HEK293T (cell line): Measurements from ENCODE around the gene MYADML2.

Source experiments
- CTCF ChIA-PET: fragments of 350-600 bp; formaldehyde crosslinking; extraction: SDS; loops from one replicate; lab custom pipeline; 2021; ENCODE audit warnings: antibody characterized with exemption, inconsistent platforms; lab: Yijun Ruan, JAX
- POLR2A ChIA-PET: fragments of 350-600 bp; formaldehyde crosslinking; extraction: SDS; loops from one replicate; lab custom pipeline; 2020; ENCODE audit warnings: antibody characterized with exemption, inconsistent platforms; lab: Yijun Ruan, JAX
- DNase-seq: peaks from one replicate; pipeline ENCODE4 v3.0.0; 2012; ENCODE audit warnings: mixed read lengths; ENCODE audit errors: extremely low spot score
- ARNT ChIP-seq: fragments of 450-650 bp; IDR thresholded peaks from 2 replicates; pipeline ENCODE4 v1.6.1; 2017; ENCODE audit warnings: mild to moderate bottlenecking
- BHLHE40 ChIP-seq: fragments of 450-650 bp; IDR thresholded peaks from 2 replicates; pipeline ENCODE4 v1.6.1; 2016; ENCODE audit warnings: mild to moderate bottlenecking, moderate library complexity, borderline replicate concordance
- CTBP1 ChIP-seq: fragments of 450-650 bp; IDR thresholded peaks from 2 replicates; pipeline ENCODE4 v1.6.1; 2016; ENCODE audit warnings: borderline replicate concordance
- ELF4 ChIP-seq: fragments of 450-650 bp; IDR thresholded peaks from 2 replicates; pipeline ENCODE4 v1.6.1; 2017; ENCODE audit warnings: antibody characterized with exemption
- FOXA1 ChIP-seq: fragments of 450-650 bp; IDR thresholded peaks from 2 replicates; pipeline ENCODE4 v1.6.1; 2016; ENCODE audit warnings: mild to moderate bottlenecking
- FOXK2 ChIP-seq: fragments of 450-650 bp; IDR thresholded peaks from 2 replicates; pipeline ENCODE4 v1.6.1; 2016; ENCODE audit warnings: mild to moderate bottlenecking
- FOXM1 ChIP-seq: fragments of 450-650 bp; IDR thresholded peaks from 2 replicates; pipeline ENCODE4 v1.6.1; 2017; ENCODE audit warnings: mild to moderate bottlenecking, borderline replicate concordance
- HDGF ChIP-seq: fragments of 450-650 bp; IDR thresholded peaks from 2 replicates; pipeline ENCODE4 v1.6.1; 2017; ENCODE audit warnings: antibody characterized with exemption, borderline replicate concordance
- L3MBTL2 ChIP-seq: fragments of 450-650 bp; conservative IDR thresholded peaks from 2 replicates; pipeline ENCODE4 v1.6.1; 2016; ENCODE audit warnings: mild to moderate bottlenecking
- LEF1 ChIP-seq: fragments of 450-650 bp; IDR thresholded peaks from 2 replicates; pipeline ENCODE4 v1.6.1; 2017; ENCODE audit warnings: mild to moderate bottlenecking, borderline replicate concordance
- NFRKB ChIP-seq: fragments of 450-650 bp; IDR thresholded peaks from 2 replicates; pipeline ENCODE4 v1.6.1; 2016; ENCODE audit warnings: mild to moderate bottlenecking, moderate library complexity
- SP1 ChIP-seq: fragments of 450-650 bp; IDR thresholded peaks from 2 replicates; pipeline ENCODE4 v1.6.1; 2017
- SUZ12 ChIP-seq: fragments of 450-650 bp; IDR thresholded peaks from 2 replicates; pipeline ENCODE4 v1.6.1; 2016; ENCODE audit warnings: mild to moderate bottlenecking
- TARDBP ChIP-seq: fragments of 450-650 bp; IDR thresholded peaks from 2 replicates; pipeline ENCODE4 v1.6.1; 2016
- ZNF384 ChIP-seq: fragments of 450-650 bp; IDR thresholded peaks from 2 replicates; pipeline ENCODE4 v1.6.1; 2016
- TF ChIP-seq, protein P1 (sequence below): fragments of 450-650 bp; IDR thresholded peaks from 2 replicates; pipeline ENCODE4 v1.6.1; 2016

The MYADML2 gene, protein sequence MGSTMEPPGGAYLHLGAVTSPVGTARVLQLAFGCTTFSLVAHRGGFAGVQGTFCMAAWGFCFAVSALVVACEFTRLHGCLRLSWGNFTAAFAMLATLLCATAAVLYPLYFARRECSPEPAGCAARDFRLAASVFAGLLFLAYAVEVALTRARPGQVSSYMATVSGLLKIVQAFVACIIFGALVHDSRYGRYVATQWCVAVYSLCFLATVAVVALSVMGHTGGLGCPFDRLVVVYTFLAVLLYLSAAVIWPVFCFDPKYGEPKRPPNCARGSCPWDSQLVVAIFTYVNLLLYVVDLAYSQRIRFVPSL

GRCh38 chr17:81947189-81947588, at the start of gene MYADML2:
Gene MYADML2, minus strand, starts transcription at chr17:81947233. Its CDS starts 5,492 bp downstream, at chr17:81941741.
- ChIA-PET CTCF (no interaction called here), POLR2A (interaction anchor here (1.7 kb wide), 1 partner anchor 10 kb away, joined by 4 read pairs; the partner anchor contains the start of gene PYCR1)
- DNase-seq = no peak
- TF ChIP-seq L3MBTL2 = no peak
- no peak for TF ChIP-seq FOXA1
- no peak for TF ChIP-seq SP1
- TF ChIP-seq NFRKB = no peak
- TF ChIP-seq SUZ12 = no peak
- TF ChIP-seq CTBP1 = no peak
- no peak for TF ChIP-seq ARNT
- TF ChIP-seq, protein P1, sequence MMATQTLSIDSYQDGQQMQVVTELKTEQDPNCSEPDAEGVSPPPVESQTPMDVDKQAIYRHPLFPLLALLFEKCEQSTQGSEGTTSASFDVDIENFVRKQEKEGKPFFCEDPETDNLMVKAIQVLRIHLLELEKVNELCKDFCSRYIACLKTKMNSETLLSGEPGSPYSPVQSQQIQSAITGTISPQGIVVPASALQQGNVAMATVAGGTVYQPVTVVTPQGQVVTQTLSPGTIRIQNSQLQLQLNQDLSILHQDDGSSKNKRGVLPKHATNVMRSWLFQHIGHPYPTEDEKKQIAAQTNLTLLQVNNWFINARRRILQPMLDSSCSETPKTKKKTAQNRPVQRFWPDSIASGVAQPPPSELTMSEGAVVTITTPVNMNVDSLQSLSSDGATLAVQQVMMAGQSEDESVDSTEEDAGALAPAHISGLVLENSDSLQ = no peak
- TF ChIP-seq LEF1 = no peak
- TF ChIP-seq HDGF = no peak
- no peak for TF ChIP-seq ZNF384
- no peak for TF ChIP-seq ELF4
- no peak for TF ChIP-seq FOXK2
- TF ChIP-seq TARDBP = no peak
- TF ChIP-seq BHLHE40 = no peak
- TF ChIP-seq FOXM1 = no peak

- ChIA-PET CTCF (no interaction called here), POLR2A (no interaction called here)
Measured at GRCh38 chr17:81996232-81996756, 49.3 kb upstream of the MYADML2 start.

DNA sequence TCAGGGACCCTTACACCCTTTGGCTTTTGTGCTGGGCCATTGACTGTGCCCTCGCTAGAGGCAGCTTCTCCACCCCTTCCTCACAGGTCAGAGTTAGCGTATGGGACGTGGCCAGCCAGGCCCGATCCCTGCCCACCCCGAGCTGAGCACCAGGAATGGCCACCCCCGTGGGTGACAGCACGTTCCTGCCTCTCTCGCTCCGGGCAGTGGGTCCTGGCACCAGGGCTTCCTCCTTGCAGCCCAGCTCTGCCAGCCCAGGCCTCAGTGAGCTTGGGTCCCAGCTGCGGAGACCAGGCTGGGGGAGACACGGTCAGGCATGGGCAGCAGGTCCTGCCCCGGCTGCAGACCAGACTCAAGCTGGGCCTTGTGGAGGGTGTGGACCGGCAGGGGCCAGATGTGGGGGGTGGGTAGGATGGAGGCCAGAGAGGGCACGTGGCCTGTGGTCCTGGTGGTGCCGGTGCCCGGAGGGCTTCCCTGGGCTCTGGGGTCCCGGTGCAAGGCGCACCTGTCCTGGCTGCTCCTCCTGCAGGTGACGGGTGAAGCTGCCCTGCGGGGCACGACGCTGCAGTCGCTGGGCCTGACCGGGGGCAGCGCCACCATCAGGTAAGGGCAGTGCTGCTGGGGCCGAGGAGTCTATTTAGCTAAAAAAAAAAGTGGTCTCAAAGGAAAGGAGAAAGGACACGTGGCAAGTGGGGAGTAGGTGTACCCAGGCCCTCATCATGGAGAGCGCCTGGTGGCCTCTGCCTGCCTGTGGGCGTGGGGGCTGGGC, 48.6 kb upstream of the MYADML2 start:
- no peak for TF ChIP-seq FOXA1
- DNase-seq = no peak
- CTCF ChIA-PET = no interaction called here
- POLR2A ChIA-PET = no interaction called here

More at GRCh38 chr17:81996232-81996756, 49.3 kb upstream of the MYADML2 start:
- TF ChIP-seq FOXK2 = no peak
- TF ChIP-seq CTBP1 = no peak
- TF ChIP-seq, protein P1 = no peak
- TF ChIP-seq SP1 = no peak
- TF ChIP-seq ZNF384 = no peak
- TF ChIP-seq ARNT = no peak
- TF ChIP-seq FOXA1 = no peak
- TF ChIP-seq FOXM1 = no peak
- TF ChIP-seq BHLHE40 = no peak
- TF ChIP-seq HDGF = no peak
- no peak for DNase-seq

DNA sequence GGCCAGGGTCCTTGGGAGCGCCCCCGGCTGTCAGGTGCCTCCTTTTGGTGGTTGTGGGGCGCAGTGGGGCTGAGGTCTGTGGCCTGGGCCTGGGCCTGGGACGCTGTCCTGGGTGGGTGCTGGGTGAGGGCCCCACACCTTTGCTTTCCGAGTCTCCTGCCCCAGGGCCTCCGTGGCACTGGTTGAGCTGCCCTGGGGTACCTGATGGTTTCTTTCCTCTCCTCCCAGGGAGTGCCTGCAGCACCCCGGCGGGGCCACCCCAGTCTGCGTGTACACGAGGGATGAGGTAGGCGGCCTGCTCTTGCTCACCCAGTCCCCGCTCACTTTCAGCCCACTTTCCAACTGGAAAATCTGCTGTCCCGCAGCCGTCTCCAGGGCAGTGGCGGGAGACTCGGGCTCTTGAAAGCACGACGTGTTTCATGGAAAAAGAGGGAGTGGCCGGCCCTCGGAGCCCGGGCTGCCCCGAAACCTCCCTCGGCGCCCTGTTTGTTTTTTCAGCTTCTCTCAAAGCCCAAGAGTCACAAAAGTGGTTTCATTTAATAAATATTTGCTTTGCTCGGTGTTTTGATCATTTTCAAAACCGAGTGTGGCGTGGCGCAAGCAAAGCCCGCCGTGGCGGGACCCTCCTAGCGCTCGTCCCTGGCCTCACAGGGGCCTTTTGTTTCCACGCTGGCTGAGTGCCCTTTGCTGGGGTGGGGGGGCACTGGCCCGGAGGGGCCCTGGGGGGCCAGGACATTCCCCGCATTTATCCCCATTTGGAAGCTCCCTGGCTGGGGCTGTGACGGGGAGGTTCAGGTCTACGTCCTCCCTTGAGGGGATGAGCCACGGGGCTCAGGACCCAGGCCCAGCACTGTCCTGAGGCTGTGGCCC, 47.8 kb upstream of the MYADML2 start:
- TF ChIP-seq, protein P1 = no peak
- TF ChIP-seq LEF1 (no peak), ARNT (no peak), FOXK2 (no peak), SUZ12 (no peak), FOXM1 (no peak), NFRKB (no peak), BHLHE40 (no peak), ELF4 (no peak), TARDBP (no peak), ZNF384 (no peak), FOXA1 (no peak), CTBP1 (no peak), SP1 (no peak)
- POLR2A ChIA-PET = no interaction called here
- CTCF ChIA-PET = no interaction called here
- DNase-seq = no peak

GRCh38 chr17:81993729-81994592, 46.9 kb upstream of the MYADML2 start:
- TF ChIP-seq CTBP1 = no peak
- TF ChIP-seq TARDBP = no peak
- no peak for TF ChIP-seq NFRKB
- TF ChIP-seq L3MBTL2 = no peak
- TF ChIP-seq HDGF = no peak
- no peak for TF ChIP-seq FOXM1
- TF ChIP-seq LEF1 = no peak
- TF ChIP-seq BHLHE40 = no peak
- TF ChIP-seq ARNT = no peak
- no peak for TF ChIP-seq ELF4
- TF ChIP-seq FOXK2 = no peak
- ChIA-PET POLR2A (no interaction called here), CTCF (no interaction called here)
- DNase-seq = no peak
